Right lobe of liver (tissue), 4 donors: Measurements from ENCODE around the gene IBSP.

Experiments used
- POLR2A ChIP-seq: fragments of 450-650 bp; IDR thresholded peaks from one replicate; pipeline ENCODE4 v1.6.1; 2017; ENCODE audit warnings: antibody characterized with exemption, mild to moderate bottlenecking
- TF ChIP-seq, protein P1 (sequence below), 4 donors: fragments of 200-600 bp in 3 of 4; fragments of 450-650 bp in 1 of 4; IDR thresholded peaks; one replicate each; pipeline versions ENCODE4 v1.5.1 to v1.8.0; 2016 to 2022; ENCODE audit warnings: antibody characterized with exemption in 4 of 4, mild to moderate bottlenecking in 2 of 4
- donor health status: DM: no; HTN: no; CAD: no.
- donor health status: DM: no; HTN: no; CAD: no.
- donor health status: DM: no; HTN: yes; CAD: no.

DNA sequence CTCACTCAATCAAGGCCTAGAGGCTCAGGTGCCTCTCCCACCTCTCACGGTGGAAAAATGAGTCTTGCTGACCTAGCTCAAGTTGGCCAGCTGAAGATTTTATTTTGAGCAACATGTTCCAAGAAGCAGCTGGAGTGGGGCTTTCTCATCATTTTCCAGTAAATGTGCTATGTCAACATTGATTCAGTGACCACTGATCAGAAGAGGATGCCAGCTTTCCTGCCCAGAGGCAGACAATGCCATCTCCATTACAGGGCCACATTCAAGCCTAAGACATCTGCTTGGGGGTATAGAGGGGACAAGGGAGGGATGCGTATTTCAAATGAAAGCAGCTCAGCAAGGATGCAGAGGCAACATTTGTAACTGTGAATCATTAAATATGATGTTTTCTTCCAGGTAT, 36.4 kb downstream of the IBSP start:
- TF ChIP-seq, protein P1, sequence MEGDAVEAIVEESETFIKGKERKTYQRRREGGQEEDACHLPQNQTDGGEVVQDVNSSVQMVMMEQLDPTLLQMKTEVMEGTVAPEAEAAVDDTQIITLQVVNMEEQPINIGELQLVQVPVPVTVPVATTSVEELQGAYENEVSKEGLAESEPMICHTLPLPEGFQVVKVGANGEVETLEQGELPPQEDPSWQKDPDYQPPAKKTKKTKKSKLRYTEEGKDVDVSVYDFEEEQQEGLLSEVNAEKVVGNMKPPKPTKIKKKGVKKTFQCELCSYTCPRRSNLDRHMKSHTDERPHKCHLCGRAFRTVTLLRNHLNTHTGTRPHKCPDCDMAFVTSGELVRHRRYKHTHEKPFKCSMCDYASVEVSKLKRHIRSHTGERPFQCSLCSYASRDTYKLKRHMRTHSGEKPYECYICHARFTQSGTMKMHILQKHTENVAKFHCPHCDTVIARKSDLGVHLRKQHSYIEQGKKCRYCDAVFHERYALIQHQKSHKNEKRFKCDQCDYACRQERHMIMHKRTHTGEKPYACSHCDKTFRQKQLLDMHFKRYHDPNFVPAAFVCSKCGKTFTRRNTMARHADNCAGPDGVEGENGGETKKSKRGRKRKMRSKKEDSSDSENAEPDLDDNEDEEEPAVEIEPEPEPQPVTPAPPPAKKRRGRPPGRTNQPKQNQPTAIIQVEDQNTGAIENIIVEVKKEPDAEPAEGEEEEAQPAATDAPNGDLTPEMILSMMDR (IDR thresholded peaks at IDR 0.05), result no peak
- no peak for TF ChIP-seq POLR2A
